MM.1S (cell line): Measurements from ENCODE around the gene TFEB.
"Not testable (repeated sequence)": the region's sequence is repeated elsewhere in the genome, so short reads cannot be mapped to it uniquely, and the experiment has no call there.

Source experiments
- EZH2 ChIP-seq: fragments of 300-600 bp; sonication (generic); optimal IDR thresholded peaks from 2 replicates; pipeline ENCODE3; 2017; ENCODE audit warnings: low read depth, mild to moderate bottlenecking, antibody characterized with exemption, low read length, mixed read lengths
- TF ChIP-seq, protein P1 (sequence below): fragments of 300-600 bp; sonication (generic); IDR thresholded peaks from 2 replicates; pipeline ENCODE4 v1.5.1; 2016; ENCODE audit warnings: antibody characterized with exemption, low read length, mixed read lengths

GRCh38 chr6:41766043-41766664 lies 30.7 kb upstream of the TFEB start:
- TF ChIP-seq, protein P1, sequence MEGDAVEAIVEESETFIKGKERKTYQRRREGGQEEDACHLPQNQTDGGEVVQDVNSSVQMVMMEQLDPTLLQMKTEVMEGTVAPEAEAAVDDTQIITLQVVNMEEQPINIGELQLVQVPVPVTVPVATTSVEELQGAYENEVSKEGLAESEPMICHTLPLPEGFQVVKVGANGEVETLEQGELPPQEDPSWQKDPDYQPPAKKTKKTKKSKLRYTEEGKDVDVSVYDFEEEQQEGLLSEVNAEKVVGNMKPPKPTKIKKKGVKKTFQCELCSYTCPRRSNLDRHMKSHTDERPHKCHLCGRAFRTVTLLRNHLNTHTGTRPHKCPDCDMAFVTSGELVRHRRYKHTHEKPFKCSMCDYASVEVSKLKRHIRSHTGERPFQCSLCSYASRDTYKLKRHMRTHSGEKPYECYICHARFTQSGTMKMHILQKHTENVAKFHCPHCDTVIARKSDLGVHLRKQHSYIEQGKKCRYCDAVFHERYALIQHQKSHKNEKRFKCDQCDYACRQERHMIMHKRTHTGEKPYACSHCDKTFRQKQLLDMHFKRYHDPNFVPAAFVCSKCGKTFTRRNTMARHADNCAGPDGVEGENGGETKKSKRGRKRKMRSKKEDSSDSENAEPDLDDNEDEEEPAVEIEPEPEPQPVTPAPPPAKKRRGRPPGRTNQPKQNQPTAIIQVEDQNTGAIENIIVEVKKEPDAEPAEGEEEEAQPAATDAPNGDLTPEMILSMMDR = not testable (repeated sequence)
- TF ChIP-seq EZH2 = not testable (repeated sequence)
